Epidermal melanocyte (primary cell): ENCODE data around the gene DAD1.
"Not testable (repeated sequence)": the region's sequence is repeated elsewhere in the genome, so short reads cannot be mapped to it uniquely, and the experiment has no call there.

Experiments used
- DNase-seq: peaks from one replicate; pipeline ENCODE4 v3.0.0; 2011; ENCODE audit warnings: low spot score; ENCODE audit not compliant: insufficient read length

Gene DAD1

GRCh38 chr14:22569106-22569736, 19.8 kb downstream of the DAD1 start:
- DNase-seq = no peak

DNA sequence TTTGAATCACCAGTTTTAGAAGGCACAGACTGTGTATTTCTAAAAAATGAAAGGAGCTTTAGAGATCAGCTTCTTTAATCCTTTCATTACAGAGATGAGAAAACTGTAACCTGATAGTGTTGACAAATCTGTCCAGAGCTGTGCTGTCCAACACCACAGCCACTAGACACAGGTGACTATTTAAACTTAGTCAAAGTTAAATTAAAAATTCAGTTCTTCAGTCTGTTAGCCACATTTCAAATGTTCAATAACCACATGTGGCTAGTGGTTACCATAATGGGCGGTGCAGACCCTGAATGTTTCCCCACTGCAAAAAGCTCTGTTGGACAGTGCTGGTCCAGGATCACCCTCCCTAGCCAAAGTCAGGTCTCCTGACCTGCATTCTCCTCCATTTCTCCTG, 21.6 kb downstream of the DAD1 start:
- no peak for DNase-seq

- no peak for DNase-seq
Observed at GRCh38 chr14:22566845-22567244, 22.2 kb downstream of the DAD1 start.

- DNase-seq = not testable (repeated sequence)
Observed at GRCh38 chr14:22566266-22566665, 22.8 kb downstream of the DAD1 start.

GRCh38 chr14:22565391-22565945, 23.6 kb downstream of the DAD1 start:
- no peak for DNase-seq

DNA sequence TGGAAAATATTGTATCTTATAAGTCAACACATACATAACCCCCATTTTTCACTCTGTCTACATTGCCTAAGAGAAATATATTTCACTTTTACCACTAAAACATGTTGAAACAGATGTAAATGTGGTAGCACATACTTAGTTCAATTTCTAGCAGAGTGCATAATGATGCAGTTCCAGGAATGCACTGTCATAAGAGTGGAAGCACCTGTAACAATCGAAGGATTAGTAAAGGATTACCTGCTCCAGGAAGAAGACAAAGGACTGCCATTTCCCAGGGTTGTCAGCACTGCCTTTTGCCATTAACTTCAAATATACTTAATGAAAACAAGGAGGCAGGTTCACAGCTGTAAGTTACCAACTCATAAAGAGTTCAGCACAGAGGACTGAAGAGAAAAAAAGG, 24.6 kb downstream of the DAD1 start:
- no peak for DNase-seq

GRCh38 chr14:22563987-22564386, 25.0 kb downstream of the DAD1 start:
- no peak for DNase-seq

GRCh38 chr14:22561661-22562579, 27.1 kb downstream of the DAD1 start:
- DNase-seq = no peak

- DNase-seq = no peak
Observed at GRCh38 chr14:22561366-22561660, 27.7 kb downstream of the DAD1 start.

DNA sequence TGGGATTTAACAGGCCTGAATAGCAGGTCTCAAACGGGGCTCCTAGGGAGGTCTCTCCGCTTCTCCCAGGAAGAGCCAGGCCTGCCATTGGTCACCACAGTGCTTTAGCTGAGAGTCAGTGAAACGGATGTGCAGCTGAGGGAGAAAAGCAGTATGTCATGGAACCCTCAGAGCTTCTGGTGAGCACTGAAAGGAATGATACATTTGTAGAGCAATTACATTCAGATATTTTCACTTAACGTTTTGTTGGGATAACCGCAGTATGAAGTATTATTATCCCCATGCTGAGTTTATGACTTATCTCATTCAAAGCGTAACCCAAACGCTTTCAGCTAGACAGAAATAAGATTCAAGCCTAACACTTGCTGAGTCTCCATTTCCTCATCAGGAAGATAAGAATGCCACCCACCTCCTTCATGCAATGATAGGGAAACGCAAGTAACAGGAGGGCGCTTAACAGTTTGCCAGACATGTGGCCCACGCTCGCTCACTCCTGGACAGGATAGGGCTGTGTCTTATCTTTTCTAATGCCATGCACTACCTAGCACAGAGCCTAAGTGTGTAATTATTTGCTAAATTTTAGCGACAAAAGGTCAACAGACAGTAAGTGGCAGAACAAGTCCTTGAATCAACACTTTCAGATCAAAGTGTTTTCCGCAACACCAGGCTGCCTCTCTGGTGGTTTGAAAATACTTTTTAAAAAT, 28.2 kb downstream of the DAD1 start:
- DNase-seq = no peak

- DNase-seq = no peak
Observed at GRCh38 chr14:22559041-22559440, 30.0 kb downstream of the DAD1 start.

DNA sequence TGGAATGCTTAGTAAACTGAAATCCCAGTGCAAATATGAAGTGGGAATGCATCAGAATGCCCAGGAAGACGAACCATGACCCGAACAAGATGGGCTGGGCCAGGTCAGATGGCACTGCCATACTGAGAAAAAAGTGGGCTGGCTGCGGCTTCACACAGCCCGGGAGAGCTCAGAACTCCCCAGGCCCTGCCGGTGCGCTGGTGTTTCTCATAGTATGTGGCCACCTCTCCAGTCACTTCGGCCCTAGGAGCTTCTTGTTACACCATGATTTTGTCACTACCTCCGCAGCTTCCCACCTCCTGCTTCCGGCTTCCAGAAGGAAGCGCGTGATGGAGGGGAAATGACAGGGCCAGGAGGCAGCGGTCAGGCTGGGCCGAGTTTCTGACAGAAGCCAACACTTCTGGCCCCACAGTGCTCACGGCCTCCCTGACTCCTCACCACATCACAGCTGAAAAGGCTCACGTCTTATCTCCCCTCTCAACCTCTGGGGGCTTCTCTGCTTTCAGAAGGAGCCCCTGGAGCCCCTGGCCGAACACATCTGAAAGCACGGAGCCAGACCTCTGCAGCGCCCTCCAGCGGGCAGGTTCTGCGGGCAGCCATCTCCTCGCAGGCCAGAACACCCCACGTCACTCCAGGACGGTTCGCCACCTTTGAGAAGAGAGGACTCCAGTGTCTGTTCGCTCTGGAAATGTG, 30.7 kb downstream of the DAD1 start:
- DNase-seq = no peak

DNA sequence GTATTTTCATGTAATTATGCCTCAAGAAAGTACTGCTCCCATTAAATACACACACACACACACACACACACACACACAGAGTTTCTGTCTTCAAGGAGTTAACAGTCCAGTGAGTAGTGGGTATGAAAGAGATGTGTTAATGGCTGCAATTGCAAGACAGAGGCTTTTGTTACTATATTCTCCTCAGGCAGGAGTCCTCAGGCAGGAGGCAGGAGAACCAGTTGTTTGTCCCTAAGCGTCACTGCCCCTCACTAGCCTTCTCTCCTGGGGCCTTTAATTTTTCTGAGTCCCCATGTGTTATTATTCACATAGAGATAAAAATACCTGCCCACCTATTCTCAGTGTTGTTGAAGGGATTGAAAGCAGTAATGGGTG, 31.2 kb downstream of the DAD1 start:
- no peak for DNase-seq

DNA sequence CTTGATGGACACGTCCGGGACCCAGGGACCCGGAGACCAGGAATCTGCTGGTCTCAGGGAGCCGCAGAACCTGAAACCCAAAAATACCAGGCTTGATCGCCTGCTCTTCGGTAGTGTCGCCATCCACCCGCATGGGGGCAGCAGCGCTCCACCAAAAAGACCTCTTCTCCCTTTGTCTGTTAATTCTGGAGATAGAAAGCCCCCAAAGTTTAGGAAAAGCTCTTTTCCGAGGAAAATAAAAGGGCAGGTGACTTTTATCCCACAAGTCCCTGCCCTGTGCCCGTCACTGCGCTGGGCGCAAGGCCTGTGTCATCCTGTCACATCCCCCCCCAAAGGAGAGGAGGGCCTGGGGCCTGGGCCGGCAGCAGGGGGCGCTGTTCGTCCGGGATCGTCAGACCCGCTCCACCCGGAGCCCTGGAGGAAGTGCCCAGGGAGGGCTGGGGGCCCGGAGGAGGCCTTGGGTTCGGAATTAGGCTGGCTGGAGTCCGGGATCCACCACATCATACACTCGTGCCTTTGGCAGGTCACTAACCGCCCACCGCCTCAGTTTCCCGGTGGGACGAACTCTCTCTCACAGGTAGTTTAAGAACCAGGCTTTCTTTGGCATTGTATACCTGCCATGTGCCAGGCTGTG, 31.9 kb downstream of the DAD1 start:
- DNase-seq = peak; percentile 77

GRCh38 chr14:22556021-22556989, 32.7 kb downstream of the DAD1 start:
- no peak for DNase-seq

- no peak for DNase-seq
Observed at GRCh38 chr14:22555384-22556011, 33.5 kb downstream of the DAD1 start.

GRCh38 chr14:22554498-22555383, 34.3 kb downstream of the DAD1 start:
- no peak for DNase-seq

GRCh38 chr14:22553861-22554497, 35.0 kb downstream of the DAD1 start:
- DNase-seq = not testable (repeated sequence)
